Activated CD4-positive, alpha-beta T cell treated with anti-CD3 and anti-CD28 coated beads, Interleukin-2, amount 50 U/mL, for 48 hours (primary cell): ENCODE data around the gene SRRM1.
"Not testable (repeated sequence)": the region's sequence is repeated elsewhere in the genome, so short reads cannot be mapped to it uniquely, and the experiment has no call there.

Experiments
- DNase-seq, 2 experiments: peaks; one replicate each; pipeline ENCODE4 v3.0.0-alpha.2; 2020

SRRM1 gene

GRCh38 chr1:24643363-24644099 lies 429 bp downstream of the SRRM1 start:
- peak; percentile 24 to 38 for DNase-seq

- DNase-seq, result no peak
Observed at GRCh38 chr1:24644100-24644384, 940 bp downstream of the SRRM1 start.

DNA sequence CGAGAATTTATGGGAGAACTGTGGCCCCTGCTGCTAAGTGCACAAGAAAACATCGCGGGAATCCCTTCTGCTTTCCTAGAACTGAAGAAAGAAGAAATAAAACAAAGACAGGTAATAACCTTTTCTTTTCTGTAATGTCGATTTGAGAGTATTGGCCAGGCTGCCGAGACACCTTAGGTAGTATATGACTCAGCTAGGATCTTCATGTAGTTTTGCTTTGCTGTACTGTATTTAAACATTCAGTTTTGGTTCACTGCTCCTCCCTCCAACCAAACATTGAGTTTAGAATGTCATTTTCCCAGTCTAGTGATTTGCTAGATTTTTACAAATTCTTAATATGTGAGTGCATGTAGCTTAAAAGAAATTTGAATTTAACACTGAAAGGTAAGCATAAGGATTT lies 5.8 kb downstream of the SRRM1 start:
- no peak for DNase-seq

GRCh38 chr1:24652382-24652781 lies 9.3 kb downstream of the SRRM1 start:
- DNase-seq, result no peak

DNA sequence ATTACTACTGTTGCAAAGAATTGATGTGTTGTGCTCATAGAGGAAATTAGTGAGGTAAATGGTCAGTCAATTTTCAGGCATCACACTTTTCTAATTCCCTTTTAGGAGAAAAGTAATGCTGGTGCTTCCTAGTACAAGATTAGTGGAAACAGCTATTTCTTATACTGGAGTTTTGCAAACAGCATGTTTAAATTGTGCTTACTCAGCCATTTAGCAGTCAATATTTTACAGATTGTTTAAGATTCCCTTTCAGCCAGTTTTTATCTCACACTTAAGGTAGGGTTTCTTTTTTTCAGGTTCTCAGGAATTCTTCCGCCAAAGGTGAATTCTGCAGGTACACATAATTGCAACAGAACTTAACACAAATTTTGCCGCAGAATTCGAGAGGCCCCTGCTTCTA lies 10.9 kb downstream of the SRRM1 start:
- no peak for DNase-seq

DNA sequence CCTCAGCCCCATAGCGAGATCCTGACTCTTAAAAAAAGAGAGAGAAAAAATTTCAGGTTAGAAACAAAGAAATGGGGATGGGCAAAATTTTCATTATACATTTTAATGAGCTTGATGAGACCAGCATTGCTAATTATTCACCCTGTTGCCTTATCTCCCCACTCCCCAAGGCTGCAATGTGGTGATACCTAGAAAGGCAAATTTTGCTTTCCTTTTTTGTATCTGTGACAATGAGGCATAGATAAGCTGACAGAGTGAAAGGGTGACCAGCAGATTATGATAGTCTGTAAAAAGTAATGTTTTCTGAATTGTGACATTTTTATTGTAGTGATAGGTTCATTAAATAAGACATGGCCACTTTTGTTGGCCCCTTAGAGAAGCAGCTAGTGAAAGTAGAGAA lies 12.9 kb downstream of the SRRM1 start:
- no peak for DNase-seq

DNA sequence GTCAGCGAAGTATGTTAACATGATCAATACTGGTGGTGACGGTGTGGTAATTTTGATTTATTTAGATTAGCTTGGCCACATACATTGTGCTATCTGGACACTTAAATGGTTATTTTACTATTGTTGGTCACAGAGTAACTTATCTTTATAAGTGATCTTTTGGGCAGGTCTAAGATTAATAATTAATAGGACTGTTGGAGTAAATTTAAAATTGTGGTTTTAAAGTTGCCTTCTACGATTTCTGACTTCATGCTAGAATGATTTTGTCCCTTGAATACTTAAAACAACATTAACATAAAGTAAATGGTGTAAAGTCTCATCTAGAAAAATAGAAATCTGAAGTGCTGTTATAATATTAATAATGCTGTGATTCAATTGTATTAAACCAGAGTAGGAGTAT lies 14.7 kb downstream of the SRRM1 start:
- no peak for DNase-seq

- DNase-seq, result no peak
Observed at GRCh38 chr1:24659166-24659904, 16.2 kb downstream of the SRRM1 start.

- no peak for DNase-seq
Observed at GRCh38 chr1:24659993-24660665, 17.0 kb downstream of the SRRM1 start.

DNA sequence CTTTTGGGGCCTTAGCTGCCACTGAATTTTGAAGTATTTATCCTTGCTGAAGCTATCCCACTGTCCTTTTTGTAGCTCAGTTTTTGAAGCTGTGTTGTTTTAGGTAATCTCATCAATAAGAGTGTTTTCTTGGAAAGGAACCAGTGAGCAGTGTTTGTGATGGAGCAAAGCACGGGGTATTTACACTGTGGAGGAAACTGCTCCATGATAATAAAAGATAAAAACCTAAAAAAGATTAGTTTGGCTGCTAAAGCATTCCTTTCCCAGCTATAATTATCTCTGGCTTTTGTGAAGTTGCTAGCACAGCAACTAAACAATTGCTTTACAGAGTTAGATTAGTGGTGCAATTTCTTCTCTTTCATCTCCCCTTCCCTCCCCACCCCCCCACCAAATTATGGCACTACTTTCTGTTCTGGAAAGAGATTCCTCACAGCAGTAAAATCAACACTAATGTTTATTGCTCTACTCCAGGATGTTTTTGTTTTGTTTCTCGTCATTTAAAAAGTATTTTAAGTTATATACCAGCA lies 21.5 kb downstream of the SRRM1 start:
- DNase-seq, result no peak

DNA sequence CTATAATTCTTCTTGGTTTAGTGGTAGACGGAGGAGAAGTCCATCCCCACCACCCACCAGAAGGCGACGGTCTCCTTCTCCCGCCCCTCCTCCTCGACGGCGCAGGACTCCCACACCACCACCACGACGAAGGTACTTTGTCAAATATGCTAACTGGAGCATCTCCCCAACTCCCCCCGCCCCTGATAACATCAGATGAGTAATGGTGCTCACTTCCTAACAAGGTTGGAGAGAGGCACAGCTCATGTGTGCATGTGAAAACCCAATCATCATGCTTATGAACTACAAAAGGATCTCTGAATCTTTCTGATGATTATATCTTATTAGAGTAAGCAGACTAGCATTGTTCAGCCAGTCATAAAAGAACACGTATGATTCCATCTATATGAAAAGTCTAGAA lies 23.7 kb downstream of the SRRM1 start:
- DNase-seq, result no peak

DNA sequence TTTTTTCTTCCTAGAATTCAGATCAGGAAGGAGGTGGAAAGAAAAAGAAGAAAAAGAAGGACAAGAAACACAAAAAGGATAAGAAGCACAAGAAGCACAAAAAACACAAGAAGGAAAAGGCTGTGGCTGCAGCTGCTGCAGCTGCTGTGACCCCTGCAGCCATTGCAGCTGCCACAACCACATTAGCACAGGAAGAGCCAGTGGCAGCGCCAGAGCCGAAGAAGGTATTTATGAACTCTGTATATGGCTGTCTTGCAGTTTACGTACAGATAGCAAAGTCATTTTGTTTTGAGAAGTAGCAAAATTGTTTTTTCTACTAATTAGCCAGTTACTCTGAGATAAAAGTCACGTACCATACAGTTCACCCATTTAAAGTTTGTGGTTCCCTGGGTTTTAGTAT lies 28.3 kb downstream of the SRRM1 start:
- DNase-seq, result not testable (repeated sequence)

- DNase-seq, result not testable (repeated sequence)
Observed at GRCh38 chr1:24672686-24673085, 29.6 kb downstream of the SRRM1 start.

DNA sequence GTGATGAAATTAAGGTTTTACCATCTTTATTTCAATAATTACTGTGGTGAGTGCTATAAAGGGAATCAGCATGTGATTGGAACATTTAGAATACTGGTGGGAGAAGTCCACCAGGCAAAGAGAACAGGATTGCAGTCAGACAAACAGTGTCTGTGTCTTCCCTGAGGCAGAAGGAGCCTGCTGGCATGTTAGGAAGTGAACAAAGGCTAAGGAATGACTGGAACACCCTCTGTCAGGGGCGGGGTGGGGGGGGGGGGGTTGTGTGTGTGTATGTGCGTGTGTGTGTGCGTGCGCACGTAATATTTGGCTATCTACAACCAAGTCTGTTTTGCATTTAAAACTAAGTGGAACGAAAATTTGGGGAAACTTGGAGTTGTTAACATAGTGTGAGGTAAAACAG lies 30.2 kb downstream of the SRRM1 start:
- no peak for DNase-seq

- not testable (repeated sequence) for DNase-seq
Observed at GRCh38 chr1:24678421-24678820, 35.3 kb downstream of the SRRM1 start.

DNA sequence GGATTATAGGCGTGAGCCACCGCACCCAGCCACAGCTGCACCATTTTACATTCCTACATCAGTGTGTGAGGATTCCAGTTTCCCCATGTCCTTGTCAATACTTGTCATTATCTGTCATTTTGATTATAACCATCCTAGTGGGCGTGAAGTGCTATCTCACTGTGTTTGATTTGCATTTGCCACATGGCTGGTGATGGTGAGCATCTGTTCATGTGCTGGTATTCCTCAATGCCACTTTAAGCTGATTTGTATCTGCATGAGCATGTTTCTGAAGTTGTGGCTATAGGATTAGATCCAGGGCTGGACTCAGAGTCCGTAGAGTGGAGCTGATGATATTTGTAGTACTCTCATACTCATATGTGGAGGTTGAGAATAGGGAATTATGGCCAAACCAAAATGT lies 36.6 kb downstream of the SRRM1 start:
- DNase-seq, result no peak

DNA sequence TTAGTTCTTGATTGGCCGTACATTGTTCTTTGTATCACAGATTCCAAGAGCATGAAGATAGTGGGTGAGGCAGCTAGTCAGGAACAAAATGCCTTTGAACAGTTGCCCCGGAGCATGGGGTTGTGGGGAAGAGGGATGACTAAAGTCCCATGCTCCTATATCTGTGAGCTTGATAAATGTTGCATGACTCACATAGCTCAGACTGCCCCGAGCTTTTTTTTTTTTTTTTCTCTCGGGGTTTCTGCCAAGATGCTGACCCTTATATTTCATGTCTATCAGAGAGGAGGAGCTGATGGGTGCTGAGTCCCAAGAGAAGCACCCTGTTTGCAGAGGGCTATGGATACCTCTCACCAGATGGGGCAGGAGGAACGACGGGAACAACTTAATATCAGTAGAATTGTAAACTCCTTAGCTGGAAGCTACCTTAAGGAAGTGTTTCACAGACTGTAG lies 40.6 kb downstream of the SRRM1 start:
- no peak for DNase-seq

GRCh38 chr1:24688033-24688432 lies 44.9 kb downstream of the SRRM1 start:
- DNase-seq, result no peak

DNA sequence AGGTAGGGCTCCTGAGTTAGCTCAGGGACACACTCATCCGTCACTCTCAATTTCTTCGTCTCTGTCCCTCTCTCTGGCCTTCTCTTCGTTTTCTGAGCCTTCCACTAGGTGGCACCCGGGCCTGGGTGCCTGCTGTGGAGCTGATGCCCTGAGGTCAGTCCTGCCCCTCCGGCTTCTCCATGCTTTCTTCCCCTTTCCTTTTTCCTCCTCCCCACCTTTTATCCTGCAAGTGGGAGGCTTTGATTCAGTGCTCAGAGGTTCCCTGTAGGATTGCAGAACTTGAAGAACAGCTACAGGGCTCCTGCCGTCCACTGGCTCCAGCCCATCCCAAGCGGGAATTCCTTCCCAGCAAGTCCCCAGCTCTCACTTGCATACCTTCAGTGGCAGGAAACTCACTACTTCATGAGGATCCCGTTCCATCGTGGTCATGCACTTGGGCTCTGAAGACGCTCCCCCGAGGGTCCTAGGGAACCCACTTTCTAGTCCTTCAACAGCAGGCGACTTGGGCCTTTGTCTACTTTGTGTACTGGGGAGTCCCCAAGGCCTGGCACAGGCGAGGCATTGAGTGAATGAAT lies 45.6 kb downstream of the SRRM1 start:
- peak; percentile 64 to 74 for DNase-seq

DNA sequence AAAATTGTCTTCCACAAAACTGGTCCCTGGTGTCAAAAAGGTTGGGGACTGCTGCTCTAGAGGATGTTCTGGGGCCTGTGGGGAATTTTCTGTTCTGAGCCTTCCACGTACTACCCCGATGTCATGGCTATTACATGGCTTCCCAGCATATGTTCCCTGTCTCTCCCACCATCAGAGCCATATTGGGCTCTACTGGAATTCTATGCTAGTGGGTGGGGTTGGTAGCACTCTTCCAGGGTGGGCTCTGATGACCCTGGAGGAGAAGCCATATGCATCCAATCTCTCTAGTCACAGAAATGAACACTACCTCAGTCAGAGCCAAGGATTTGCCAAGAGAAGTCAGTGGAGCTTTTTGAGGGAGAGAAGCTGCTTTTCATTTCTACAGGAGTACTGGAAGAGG lies 47.9 kb downstream of the SRRM1 start:
- no peak for DNase-seq

GRCh38 chr1:24692351-24692980 lies 49.4 kb downstream of the SRRM1 start:
- no peak for DNase-seq

DNA sequence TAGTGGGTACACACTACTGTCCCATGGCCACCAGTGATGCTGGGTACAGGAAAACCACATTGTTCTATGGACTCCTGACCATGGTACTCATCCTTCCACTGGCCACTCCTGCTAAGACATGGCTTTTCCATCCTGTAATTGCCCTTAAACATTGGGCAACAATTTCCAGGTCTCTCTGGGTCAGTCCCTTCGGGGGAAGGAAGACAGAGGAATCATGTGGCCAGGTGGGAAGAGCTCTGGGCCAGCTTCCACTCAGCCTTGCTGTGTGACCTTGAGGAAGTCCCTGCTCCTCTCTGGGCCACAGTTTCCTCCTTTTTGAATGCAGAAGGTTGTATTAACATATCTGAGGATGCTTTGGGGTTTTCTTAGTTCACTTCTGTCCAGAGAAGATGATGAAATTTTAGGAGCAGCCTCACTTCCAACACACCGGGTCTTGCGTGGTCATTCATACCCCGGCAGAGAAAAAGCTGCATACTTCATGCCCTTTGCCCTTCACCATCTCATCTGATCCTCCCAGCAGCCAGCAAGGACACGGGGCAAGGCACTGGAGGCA lies 50.8 kb downstream of the SRRM1 start:
- DNase-seq, result no peak

DNA sequence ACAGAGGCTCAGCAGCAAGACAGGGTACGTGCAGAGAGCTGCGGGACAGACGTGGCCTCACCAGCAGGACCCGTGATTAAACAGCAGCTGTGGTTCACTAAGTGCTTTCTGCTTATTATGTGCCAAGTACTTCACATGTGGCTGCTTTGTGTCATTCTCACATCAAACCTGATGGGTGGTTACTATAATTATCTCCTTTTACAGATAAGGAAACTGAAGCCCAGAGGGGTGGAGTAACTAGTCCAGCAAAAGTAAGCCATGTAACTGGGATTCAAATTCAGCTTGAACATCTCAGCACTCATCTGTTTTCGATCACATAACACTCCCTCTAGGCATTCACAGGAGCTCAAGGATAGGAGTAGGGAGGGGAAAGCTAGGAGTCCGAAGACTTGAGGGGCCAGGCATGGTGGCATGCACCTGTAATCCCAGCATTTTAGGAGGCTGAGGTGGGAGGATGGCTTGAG lies 51.3 kb downstream of the SRRM1 start:
- DNase-seq, result no peak
